Lung (tissue), 12 donors: ENCODE results near the gene FIGN. TPM values are rescaled to one million over a fixed set of nuclear protein-coding genes. Genes with fewer than 3 reads are reported as not detected.

Experiments
- ATAC-seq: fragments of 200-7000 bp; cut with Tn5 transposase; one replicate; pipeline ENCODE4 v1.9.1; 2020; ENCODE audit warnings: moderate number of reproducible peaks; ENCODE audit not compliant: insufficient read depth, low FRiP score
- DNase-seq, 3 donors: peaks; one replicate each; pipeline ENCODE4 v3.0.0-alpha.2; 2013 to 2017
- H3K27ac ChIP-seq, 2 donors: one replicate each; pipeline ENCODE4 v1.5.1; 2013; ENCODE audit warnings: mild to moderate bottlenecking in 2 of 2, moderate library complexity in 2 of 2, control low read depth in 1 of 2, inconsistent platforms in 1 of 2, low read depth in 1 of 2, low read length in 1 of 2
- H3K27me3 ChIP-seq, 3 donors: one replicate each; pipeline ENCODE4 v1.5.1; 2013; ENCODE audit warnings: low read length in 2 of 3; ENCODE audit not compliant: control insufficient read depth in 3 of 3, insufficient read depth in 3 of 3
- H3K36me3 ChIP-seq, 4 donors: one replicate each; pipeline ENCODE4 v1.5.1; 2013; ENCODE audit warnings: low read length in 4 of 4, mild to moderate bottlenecking in 1 of 4, moderate library complexity in 1 of 4; ENCODE audit not compliant: control insufficient read depth in 4 of 4, insufficient read depth in 4 of 4
- H3K4me1 ChIP-seq, 5 donors: one replicate each; pipeline ENCODE4 v1.5.1; 2013; ENCODE audit warnings: low read length in 5 of 5, mild to moderate bottlenecking in 2 of 5, moderate library complexity in 1 of 5; ENCODE audit not compliant: control insufficient read depth in 5 of 5, insufficient read depth in 5 of 5
- H3K4me3 ChIP-seq: one replicate; pipeline ENCODE4 v1.5.1; 2013; ENCODE audit warnings: mild to moderate bottlenecking, control low read depth, moderate library complexity
- H3K9ac ChIP-seq, 2 donors: one replicate each; pipeline ENCODE4 v1.5.1; 2013; ENCODE audit warnings: low read length in 2 of 2, control low read depth in 1 of 2; ENCODE audit not compliant: insufficient read depth in 1 of 2
- H3K9me3 ChIP-seq, 4 donors: one replicate each; pipeline ENCODE4 v1.5.1; 2013; ENCODE audit warnings: low read length in 3 of 4, mild to moderate bottlenecking in 1 of 4, moderate library complexity in 1 of 4; ENCODE audit not compliant: control insufficient read depth in 4 of 4, insufficient read depth in 3 of 4
- CTCF ChIP-seq: IDR thresholded peaks from 2 replicates; pipeline ENCODE4 v1.5.1; 2012; ENCODE audit warnings: mild to moderate bottlenecking; ENCODE audit errors: control extremely low read depth, extremely low read depth
- WGBS, 2 donors: extraction: QIAGEN DNeasy Blood & Tissue Kit; methylation state at CpG; one replicate each; pipeline ENCODE4 v1.1.7; 2013; 5-methylcytosine and 5-hydroxymethylcytosine counted together
- polyA plus RNA-seq, 2 donors: library from polyadenylated mRNA; stranded (reverse); fragments of 200-250 nt; gene quantifications; one replicate each; pipeline ENCODE4 v1.2.1, GENCODE V29; 2013
- total RNA-seq, 2 donors: library from RNA; depleted of rRNA in 1 of 2; stranded (reverse); fragments of >200 nt in 1 of 2; gene quantifications; one replicate each; pipeline ENCODE4 v1.2.1, GENCODE V29; 2014 to 2021
- donor health status: control.
- donor health status: control.
- donor health status: Bipolar disorder and iron deficiency.
- donor health status: healthy.
- donor health status: DM: yes; HTN: yes; CAD: no.

FIGN gene
- total and polyA plus RNA-seq, 4 donors = 0.42 to 6.5 (median 3.0) TPM

- Histone ChIP-seq H3K4me3 (no peak overlapping the region), H3K36me3 (no peaks in the 10 kb centered on the region), H3K9ac (no peak overlapping the region), H3K27ac (no peak overlapping the region), H3K27me3 (no peaks in the 10 kb centered on the region), H3K4me1 (peaks cover 0 to 8% (median 0%) of the 10 kb centered on the region in 5 donors), H3K9me3 (no peaks in the 10 kb centered on the region)
- DNase-seq (no peak), ATAC-seq (no peak)
- TF ChIP-seq CTCF = no peak
- 77 to 88% methylated on average over 2 of the region's 2 CpGs for WGBS, 2 donors
These were observed 179.3 kb downstream of the FIGN start for GRCh38 chr2:163556511-163556910.

- no peaks in the 10 kb centered on the region for H3K36me3 ChIP-seq
- H3K27me3 ChIP-seq = no peaks in the 10 kb centered on the region
- H3K4me3 ChIP-seq = no peak overlapping the region
- H3K9me3 ChIP-seq = no peaks in the 10 kb centered on the region
- DNase-seq = no peak
- no peak for ATAC-seq
- H3K27ac ChIP-seq = no peak overlapping the region
- TF ChIP-seq CTCF = no peak
- H3K4me1 ChIP-seq = peaks cover 0 to 8% (median 0%) of the 10 kb centered on the region in 5 donors
- 88 to 92% methylated on average over 3 of the region's 3 CpGs for WGBS, 2 donors
- H3K9ac ChIP-seq = no peak overlapping the region
These were observed 180.9 kb downstream of the FIGN start for GRCh38 chr2:163554864-163555263.

GRCh38 chr2:163553601-163554000, 182.2 kb downstream of the FIGN start:
- H3K36me3 ChIP-seq = no peaks in the 10 kb centered on the region
- no peak for ATAC-seq
- no peaks in the 10 kb centered on the region for H3K27me3 ChIP-seq
- H3K4me1 ChIP-seq = peaks cover 0 to 6% (median 0%) of the 10 kb centered on the region in 5 donors
- TF ChIP-seq CTCF = no peak
- DNase-seq = no peak
- H3K9me3 ChIP-seq = no peaks in the 10 kb centered on the region
- no peak overlapping the region for H3K9ac ChIP-seq
- H3K27ac ChIP-seq = no peak overlapping the region
- no peak overlapping the region for H3K4me3 ChIP-seq

- ATAC-seq (no peak), DNase-seq (no peak)
- Histone ChIP-seq H3K9me3 (no peaks in the 10 kb centered on the region), H3K9ac (no peak overlapping the region), H3K36me3 (no peaks in the 10 kb centered on the region), H3K4me1 (no peaks in the 10 kb centered on the region), H3K27ac (no peak overlapping the region), H3K27me3 (no peaks in the 10 kb centered on the region), H3K4me3 (no peak overlapping the region)
- TF ChIP-seq CTCF = no peak
- 89 to 91% methylated on average over 2 of the region's 2 CpGs for WGBS, 2 donors
These were observed 183.1 kb downstream of the FIGN start for GRCh38 chr2:163552758-163553157.
